HG02678 (cell line): Measurements from ENCODE around the gene MAGI1.
"Not testable (repeated sequence)": the region's sequence is repeated elsewhere in the genome, so short reads cannot be mapped to it uniquely, and the experiment has no call there.

Experiments used
- ATAC-seq: cut with Tn5 transposase; IDR thresholded peaks from one replicate; pipeline ENCODE4 v1.9.1; 2021; ENCODE audit warnings: mild to moderate bottlenecking, moderate library complexity; ENCODE audit not compliant: unreplicated experiment

MAGI1 gene

DNA sequence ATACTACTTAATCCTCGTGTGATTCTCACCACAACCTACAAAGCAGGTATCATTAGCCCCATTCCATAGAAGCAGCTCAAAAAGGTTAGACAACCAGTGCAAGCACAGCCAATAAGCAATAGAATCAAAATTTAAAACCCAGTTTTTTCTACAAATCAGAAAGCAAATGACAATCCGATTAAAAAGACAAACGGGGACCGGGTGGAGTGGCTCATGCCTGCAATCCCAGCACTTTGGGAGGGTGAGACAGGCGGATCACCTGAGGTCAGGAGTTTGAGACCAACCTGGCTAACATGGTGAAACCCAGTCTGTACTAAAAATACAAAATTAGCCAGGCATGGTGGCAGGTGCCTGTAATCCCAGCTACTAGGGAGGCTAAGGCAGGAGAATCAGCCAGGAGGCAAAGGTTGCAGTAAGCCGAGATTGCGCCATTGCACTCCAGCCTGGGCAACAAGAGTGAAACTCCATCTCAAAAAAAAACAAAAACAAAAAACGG lies 430.7 kb downstream of the MAGI1 start:
- ATAC-seq: not testable (repeated sequence)

DNA sequence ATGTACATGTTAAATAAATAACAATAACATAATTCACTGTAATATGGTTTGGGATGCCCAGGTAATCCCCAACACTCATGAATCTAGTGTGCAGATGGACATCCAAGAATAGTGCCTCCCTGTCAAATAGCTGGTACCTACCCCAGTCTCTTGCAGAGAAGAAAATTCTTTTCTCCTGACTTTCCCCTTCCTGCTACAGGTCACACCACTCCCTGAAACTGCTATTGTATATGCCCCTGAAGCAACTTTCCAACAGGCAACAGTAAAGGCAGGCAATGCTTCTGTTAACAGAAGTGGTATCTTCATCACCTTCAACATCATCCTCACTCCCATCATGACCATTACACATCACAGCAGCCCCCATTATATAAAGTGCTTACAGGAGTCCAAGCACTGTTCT lies 431.6 kb downstream of the MAGI1 start:
- no peak for ATAC-seq

DNA sequence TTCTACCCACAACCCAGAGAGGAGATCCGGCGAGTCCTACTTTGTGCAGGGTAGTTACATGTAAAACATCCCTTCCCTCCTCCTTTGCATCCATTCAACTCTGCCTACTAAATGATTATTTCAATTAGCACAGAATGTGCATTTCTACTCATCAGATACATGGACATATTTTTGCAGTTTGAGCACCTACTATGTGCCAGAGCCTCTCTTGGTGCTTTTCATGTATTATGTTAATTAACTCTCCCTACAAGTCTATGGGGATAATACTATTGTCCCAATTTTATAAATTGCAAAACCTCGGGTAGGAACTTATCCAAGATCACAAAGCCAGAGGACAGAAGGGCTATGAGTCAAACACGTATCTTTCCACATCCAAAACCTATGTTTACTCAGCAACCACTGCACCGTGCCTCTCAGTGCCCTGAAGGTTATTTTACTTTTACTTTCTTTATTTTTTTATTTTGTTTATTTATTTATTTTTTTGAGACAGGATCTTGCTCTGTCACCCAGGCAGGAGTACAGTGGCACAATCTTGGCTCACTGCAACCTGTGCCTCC lies 432.8 kb downstream of the MAGI1 start:
- ATAC-seq: no peak

DNA sequence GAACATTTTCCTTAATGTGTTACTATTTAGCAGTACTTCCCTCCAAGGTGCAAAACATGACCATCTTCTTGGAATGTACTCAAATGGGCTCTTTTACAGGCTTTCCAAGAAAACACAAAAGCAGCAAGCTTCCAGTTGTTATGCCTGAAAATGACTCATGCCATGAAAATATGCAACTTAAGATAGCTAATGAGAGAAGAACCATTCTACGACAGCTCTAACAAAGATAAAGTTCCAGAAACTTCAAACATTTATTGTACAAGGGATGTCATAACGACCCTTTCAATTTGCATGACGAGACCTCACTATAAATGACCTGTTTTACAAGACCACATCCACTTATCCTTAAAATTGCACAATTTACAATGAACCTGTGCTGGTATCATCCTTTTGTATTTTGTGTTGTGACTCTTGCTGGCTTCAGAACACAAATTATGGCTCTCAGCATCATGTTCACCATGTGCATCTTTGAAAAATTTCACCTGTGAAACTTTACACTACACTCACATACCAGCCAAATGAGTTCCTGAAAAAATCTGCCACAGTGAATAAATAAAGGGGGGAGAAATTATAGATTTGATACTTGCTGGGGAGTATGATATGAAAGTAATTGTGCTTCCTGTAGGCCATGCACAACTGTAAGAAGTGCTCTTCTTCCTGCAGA lies 433.7 kb downstream of the MAGI1 start:
- no peak for ATAC-seq

DNA sequence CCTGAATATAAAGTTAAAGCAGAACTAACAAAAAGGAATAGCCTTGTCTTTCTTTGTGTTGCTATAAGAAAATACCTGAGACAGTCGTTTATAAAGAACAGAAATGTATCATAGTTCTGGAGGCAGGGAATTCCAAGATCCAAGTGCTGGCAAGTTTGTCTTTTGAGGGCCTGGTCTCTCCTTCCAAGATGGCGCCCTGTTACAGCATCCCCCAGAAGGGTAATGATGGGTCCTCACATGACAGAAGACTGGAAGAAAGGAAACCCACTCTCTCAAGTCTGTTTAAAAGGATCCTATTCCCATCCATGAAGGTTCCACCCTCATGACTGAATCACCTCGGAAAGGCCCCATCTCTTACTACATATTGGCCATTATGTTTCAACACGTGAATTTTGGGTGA lies 435.1 kb downstream of the MAGI1 start:
- no peak for ATAC-seq

DNA sequence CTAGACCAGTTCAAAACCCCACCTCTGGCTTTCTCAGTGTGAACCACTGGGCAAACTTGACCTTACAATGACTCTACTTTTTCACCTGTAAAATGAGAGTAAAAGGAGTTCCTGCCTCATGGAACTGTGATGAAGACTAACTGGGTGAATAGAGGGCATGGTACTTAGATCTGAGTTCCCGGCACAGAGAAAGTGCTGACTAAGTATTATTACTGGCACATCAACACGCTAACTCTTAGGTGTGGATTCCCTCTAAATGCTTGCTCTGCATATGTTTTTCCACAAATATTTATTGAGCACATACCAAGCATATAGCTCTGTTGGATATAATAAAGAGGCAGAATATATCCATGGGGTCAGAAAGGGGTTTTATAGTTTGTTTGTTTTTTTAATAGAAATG lies 437.8 kb downstream of the MAGI1 start:
- ATAC-seq: no peak

DNA sequence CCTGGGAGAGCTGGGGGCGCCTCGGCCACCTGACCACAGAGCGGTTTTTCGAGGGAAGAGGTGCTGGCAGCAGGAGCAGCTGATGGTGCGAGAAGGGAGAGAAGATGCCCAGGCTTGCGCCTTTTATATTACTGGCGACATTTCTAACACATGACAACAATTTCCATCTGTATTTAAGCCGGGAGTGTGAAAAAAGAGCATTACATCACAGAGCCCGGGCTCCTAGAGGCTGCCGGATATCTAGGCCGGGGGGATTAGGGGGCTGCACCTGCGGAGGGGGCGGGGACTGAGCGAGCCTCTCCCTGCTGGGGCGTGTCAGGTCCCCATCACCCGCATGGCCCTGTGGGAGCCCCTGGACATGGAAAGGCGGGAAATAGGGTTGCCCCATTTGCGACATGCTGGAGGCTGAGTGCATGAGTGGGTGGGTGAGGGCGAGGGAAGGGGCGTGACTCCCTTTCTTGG lies 440.7 kb downstream of the MAGI1 start:
- no peak for ATAC-seq

DNA sequence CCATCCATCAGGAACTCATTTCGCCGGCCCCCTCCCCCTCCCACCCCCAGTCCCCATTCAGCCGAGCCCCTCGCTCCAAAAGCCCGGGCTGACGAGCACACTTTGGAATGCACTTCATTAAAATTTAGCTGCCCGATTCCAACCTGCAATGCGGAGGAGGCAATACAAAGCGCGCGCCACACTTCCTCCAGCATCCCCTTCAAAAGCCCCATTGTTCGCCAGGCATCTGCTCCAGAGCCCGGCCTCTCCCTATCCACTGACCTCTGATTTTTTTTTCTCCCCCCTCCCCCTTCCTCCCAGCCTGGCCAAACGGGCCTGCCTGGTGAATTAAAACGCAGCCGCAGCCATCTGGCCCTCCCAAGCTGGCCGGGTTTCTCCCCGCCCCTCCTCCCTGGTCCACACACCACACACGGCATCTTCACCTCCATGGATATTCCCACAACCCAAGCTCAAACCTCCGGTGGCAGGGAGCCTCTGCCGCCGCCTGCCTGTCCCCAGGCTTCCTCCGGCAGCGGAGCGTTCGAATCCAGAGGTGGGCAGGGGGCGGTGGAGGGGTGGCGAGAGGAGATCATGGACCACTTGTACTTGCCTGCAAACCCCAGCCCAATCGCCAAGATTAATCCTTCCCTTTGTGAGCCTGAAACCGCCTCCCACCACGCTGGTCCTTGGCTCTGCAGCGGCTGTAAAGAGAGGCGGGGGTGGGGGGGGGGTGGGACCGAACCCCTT lies 441.3 kb downstream of the MAGI1 start:
- no peak for ATAC-seq

DNA sequence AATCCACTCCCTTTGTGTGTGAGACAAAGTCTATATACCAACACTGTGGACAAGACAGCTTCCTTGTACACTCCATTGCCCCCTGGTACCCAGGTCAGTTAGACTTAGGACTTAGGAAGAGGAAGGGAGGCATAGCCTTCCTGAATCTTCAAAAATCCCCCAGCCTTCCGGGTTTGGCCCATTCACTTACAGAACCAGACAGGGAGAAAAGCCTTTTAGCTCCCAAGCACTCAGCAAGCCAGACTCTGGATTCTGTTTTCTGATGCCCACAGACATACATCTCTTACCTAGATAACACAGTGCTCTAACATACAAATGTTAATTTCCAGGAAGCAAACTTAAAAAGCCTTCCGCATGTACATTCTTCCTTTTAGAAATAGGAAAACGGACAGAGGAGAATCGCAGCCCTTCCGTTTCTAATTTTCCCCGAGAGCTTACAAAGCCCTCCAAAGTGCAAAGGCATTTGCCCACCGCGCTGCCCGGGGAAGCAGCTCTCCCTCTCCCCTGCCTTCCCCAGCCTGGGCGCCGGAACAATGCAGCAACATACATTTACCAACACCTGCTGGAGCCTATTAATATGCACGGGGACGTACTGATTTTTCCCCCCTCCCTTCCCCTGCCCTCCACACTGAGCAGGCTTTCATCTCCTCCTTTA lies 442.0 kb downstream of the MAGI1 start:
- no peak for ATAC-seq

DNA sequence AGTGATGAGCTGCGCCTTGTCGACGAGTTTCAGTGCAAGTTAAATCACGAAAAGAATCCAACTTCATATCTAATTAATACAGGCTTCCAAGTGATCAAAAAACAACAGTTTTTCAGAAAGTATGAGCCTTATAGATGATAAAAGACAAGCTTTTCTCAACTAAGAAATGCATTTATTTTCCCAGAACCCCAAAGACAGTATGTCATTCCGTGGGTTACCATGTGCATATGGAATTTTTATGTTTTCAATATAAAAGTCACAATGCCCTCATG lies 442.8 kb downstream of the MAGI1 start:
- ATAC-seq: no peak

DNA sequence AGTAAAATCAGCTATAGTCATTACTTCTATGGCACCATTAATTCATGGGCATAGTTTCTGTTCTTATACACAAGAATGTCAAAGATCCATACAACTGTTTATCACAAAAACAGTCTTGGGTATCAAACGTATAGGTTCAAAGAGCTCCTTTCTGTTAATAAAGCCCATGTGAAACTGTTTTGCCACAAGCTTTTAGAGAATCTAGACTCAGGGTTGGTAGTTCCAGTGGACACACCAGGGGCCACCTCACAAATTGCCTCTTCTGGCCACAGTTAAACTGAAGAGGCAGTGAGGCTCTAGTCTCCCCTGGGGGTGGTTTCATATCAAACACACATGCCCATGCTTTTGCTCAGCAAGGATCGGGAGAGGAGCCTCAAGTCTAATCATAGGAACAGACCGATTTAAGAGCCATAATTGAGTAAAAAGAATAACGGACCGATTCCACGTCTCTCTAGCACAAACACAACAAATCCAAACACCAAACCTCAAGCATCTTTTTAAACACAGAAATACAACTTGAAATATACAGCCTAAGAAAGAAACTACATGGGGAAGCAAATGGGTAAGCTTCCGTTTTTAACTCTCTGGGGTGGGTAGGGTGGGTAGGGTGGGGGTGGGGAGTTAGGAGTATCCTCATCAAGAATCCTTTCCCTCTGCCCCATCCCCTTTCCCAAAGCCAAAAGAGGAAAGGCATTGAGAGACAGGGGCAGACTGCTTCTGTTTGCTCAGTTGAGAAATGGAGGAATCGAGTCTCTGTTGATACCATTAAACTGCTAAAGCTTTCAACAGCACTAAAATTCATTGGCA lies 443.3 kb downstream of the MAGI1 start:
- ATAC-seq: no peak

DNA sequence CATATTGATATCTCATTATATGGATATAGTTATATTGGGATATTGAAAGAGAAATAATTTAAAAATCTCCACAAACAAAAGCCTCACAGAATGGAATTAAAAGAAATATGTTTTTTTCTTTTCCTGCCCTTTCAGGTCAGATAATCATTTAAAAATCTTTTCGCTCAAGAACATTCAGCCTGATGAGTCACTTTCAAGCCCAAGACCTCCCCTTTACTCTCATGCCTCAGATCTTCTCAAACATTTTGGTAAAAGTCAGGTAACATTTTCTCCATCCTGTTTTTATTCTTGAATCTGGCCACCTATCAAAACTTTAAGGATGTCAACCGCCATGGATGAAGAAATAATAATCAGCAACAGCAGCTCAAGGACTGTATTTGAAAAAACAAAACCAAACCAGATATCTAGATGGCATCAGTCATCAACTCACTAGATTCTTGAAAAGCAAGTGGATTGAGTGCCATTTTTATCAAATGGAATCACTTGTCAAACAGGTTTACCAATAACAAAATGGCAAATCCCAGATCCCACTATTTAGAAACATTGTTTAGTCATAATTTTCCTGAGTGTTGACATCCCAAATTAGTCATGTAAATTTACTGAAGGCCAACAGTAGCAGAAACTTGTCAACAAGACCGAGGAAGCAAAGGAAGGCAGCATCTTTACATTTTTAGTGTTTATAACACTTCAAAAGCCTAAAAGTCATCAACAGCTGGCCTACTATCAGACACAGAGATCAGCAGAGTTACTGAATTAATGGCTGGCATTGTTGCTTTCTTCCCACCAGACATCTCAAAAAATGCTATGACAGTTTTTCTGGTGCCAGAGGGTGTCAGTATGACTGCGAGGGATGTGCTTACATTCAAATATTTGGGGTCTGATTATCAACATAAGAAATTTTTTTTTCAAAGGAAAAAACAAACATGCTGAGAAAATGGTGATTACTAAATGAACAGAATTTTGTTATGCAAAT lies 444.7 kb downstream of the MAGI1 start:
- no peak for ATAC-seq

DNA sequence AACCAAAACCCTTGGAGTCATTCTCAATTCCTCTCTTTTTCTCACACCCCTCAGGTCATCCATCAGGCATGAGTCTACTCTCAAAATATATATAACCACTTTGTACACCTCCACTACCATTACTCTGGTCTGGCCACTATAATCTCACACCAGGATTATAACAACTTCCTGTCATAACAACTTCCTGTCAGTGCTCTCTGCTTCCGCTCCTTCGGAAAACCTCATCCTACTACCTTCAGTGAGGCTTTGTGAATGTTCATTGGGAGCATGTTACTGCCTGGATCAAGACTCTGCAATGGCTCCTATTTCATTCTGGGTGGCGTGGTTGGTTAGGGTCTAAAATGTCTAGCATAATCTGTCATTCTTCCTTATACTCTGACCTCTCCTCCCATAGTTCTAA lies 447.4 kb downstream of the MAGI1 start:
- ATAC-seq: no peak

DNA sequence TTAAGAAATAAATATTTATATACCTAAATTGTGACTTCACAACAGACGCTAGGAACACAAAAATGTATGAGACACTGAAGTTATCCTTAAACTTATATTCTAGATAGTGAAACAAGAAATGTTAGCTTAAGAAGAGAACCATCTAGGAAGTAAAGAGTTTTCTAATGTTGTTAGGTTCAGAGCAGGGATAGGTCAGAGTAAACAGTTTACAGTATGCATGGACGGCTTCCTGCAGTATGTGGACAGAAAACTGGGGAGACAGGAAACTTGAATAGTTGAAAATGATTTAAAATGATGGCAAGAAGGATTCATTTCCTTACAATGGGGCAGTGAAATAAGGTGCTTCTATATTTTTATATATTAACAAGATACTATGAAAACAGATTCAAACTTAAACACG lies 449.8 kb downstream of the MAGI1 start:
- ATAC-seq: no peak

DNA sequence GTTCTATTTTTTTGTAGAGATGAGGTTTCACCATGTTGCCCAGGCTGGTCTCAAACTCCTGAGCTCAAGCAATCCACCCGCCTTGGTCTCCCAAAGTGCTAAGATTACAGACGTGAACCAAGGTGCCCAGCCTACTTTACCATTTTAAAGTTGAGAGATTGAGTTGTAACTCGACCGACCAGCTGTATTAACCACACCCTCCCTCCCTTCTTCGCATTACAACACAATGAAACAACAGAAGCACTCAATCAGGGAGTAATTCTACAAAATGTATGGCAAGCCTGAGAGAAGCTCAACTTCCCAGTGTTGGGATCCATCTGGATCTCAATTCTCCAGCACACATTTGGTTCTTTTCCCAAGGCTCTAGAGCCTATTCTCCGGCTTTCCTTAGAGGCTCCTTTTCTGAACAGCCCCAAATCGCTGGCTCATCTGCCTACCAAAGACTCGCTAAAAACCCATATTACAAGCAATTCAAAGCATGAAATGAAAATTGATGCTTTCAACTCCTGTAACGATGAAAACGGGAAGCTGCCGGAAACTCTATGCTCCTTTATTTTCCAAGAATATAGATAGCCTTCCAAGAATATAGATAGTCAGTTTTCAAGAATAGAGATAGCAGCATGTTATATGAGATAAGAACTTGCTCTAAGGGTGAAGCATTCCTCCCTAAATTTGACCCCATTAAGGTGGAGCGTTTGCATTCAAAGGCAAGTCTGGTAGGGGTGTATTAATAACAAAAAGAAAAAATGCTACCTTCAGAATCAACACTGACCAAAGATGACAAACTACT lies 450.9 kb downstream of the MAGI1 start:
- ATAC-seq: no peak

DNA sequence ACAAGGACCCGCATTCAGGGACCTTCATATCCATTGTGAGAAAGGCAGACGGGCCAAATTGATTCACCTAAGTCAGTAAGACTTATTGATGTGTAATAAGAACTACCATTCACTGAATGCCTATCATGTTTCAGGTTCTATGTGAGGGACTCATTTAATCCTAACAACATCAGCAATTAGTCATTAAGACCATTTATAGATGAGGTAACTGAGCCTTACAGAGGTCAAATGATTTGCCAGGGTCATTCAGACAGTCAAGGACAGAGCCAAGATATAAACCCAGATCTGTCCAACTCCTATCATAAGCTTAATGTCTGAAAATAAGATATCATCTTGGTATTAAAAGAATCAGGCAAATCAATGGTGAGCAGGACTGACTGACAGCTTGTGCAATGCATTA lies 453.8 kb downstream of the MAGI1 start:
- no peak for ATAC-seq

DNA sequence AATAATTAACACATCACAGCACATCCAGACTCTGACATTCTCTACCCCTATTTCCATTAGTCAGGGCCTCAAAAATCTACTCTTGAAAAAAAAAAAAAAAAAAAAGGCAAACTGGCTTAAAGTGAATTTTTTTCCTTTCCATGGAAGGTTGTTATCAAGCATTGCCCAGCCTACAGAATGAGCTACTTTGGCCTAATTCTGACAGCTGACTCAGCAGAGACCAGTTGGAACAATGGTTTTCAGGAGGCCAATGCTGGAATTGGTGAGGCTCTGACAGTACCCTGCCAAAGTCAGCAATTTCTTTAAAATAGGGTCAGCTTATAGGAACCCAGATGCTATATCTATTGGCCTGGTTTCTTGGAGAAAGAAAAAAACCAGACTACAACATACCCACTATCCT lies 454.7 kb downstream of the MAGI1 start:
- no peak for ATAC-seq

DNA sequence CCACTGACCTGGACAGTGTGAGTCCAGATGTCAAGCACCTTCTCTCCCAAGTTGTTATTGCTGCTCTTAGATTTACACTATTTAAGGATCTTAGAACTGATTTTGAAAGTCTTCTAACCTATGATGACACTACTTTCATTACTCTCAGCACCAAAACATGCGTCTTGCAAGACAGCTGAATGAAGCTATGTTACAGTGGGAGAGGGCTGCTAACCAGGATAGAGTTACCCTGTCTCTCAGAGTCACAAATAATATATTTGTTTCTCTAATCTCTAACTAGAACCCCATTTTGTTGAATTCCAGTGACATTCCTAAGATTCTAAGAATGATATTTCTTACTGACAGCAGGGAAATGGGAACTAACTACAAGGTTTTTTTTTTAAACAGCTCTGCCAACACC lies 455.5 kb downstream of the MAGI1 start:
- ATAC-seq: no peak
